GM18858 (cell line): ENCODE measurements around the gene MIS12.
A peak's percentile ranks its signal among the peaks of the same experiment; 100 is the strongest.

Experiments
- ATAC-seq: cut with Tn5 transposase; IDR thresholded peaks from one replicate; pipeline ENCODE4 v1.9.1; 2021; ENCODE audit not compliant: unreplicated experiment

MIS12 gene

GRCh38 chr17:5486206-5487124 is at the start of gene MIS12:
MIS12 (plus strand) TSS chr17:5486566; CDS start chr17:5488863, 2,297 bp downstream.
- peak; percentile 50 for ATAC-seq

- no peak for ATAC-seq
Measured at GRCh38 chr17:5437721-5438317, 48.5 kb upstream of the MIS12 start.

- ATAC-seq = peak; percentile 72
Measured at GRCh38 chr17:5438716-5439445, 47.5 kb upstream of the MIS12 start, which contains the start of gene C1QBP. C1QBP (minus strand) TSS chr17:5439155; CDS start chr17:5439073, 82 bp downstream.

GRCh38 chr17:5439446-5439764 is 47.0 kb upstream of the MIS12 start:
- no peak for ATAC-seq

- ATAC-seq = no peak
Measured at GRCh38 chr17:5443728-5444127, 42.6 kb upstream of the MIS12 start.

GRCh38 chr17:5444209-5444608 is 42.2 kb upstream of the MIS12 start:
- no peak for ATAC-seq

GRCh38 chr17:5446786-5447185 is 39.6 kb upstream of the MIS12 start:
- ATAC-seq = no peak

GRCh38 chr17:5464717-5465507 is 21.5 kb upstream of the MIS12 start:
- ATAC-seq = no peak

- ATAC-seq = no peak
Measured at GRCh38 chr17:5466295-5466694, 20.1 kb upstream of the MIS12 start.

GRCh38 chr17:5467416-5467815 is 18.9 kb upstream of the MIS12 start:
- ATAC-seq = no peak

GRCh38 chr17:5468075-5468473 is 18.3 kb upstream of the MIS12 start:
- ATAC-seq = no peak

GRCh38 chr17:5472511-5472910 is 13.9 kb upstream of the MIS12 start:
- no peak for ATAC-seq

- no peak for ATAC-seq
Measured at GRCh38 chr17:5473906-5474305, 12.5 kb upstream of the MIS12 start.

GRCh38 chr17:5478992-5479391 is 7.4 kb upstream of the MIS12 start:
- no peak for ATAC-seq

GRCh38 chr17:5480962-5481361 is 5.4 kb upstream of the MIS12 start:
- ATAC-seq = no peak

- ATAC-seq = no peak
Measured at GRCh38 chr17:5481451-5481850, 4.9 kb upstream of the MIS12 start.

- peak; percentile 15 for ATAC-seq
Measured at GRCh38 chr17:5485270-5486205, 828 bp upstream of the MIS12 start, which contains the start of gene DERL2. DERL2 (minus strand) TSS chr17:5486178; CDS start chr17:5486161, 17 bp downstream.

- no peak for ATAC-seq
Measured at GRCh38 chr17:5488752-5489151, 2.4 kb downstream of the MIS12 start.

- no peak for ATAC-seq
Measured at GRCh38 chr17:5492970-5493369, 6.6 kb downstream of the MIS12 start.
